ENCODE results near the gene ENTREP3.
"Not testable (repeated sequence)": the region's sequence is repeated elsewhere in the genome, so short reads cannot be mapped to it uniquely, and the experiment has no call there.

The ENTREP3 gene

GRCh38 chr1:155219592-155220031 lies 35.7 kb downstream of the ENTREP3 start:
- DNase-seq: no peak

GRCh38 chr1:155218854-155219591 lies 36.3 kb downstream of the ENTREP3 start:
- DNase-seq: peak; percentile 45

GRCh38 chr1:155214702-155215101 lies 40.6 kb downstream of the ENTREP3 start:
- DNase-seq: not testable (repeated sequence)

- not testable (repeated sequence) for DNase-seq
Observed at GRCh38 chr1:155212051-155212440, 43.2 kb downstream of the ENTREP3 start.

GRCh38 chr1:155211381-155212050 lies 43.8 kb downstream of the ENTREP3 start:
- DNase-seq: not testable (repeated sequence)

GRCh38 chr1:155210314-155211104 lies 44.8 kb downstream of the ENTREP3 start:
- no peak for DNase-seq

GRCh38 chr1:155209312-155209721 lies 46.0 kb downstream of the ENTREP3 start:
- DNase-seq: no peak

GRCh38 chr1:155208541-155209311 lies 46.6 kb downstream of the ENTREP3 start, which contains the start of gene MTX1:
Gene MTX1, plus strand, starts transcription at chr1:155208695. Its CDS starts 110 bp downstream, at chr1:155208805.
- DNase-seq: peak; percentile 88

- DNase-seq: no peak
Observed at GRCh38 chr1:155207806-155208540, 47.3 kb downstream of the ENTREP3 start, which contains the start of gene THBS3. Gene THBS3, minus strand, starts transcription at chr1:155207897. Its CDS starts 21 bp downstream, at chr1:155207876.

GRCh38 chr1:155206891-155207805 lies 48.1 kb downstream of the ENTREP3 start:
- DNase-seq: peak; percentile 91

GRCh38 chr1:155205969-155206593 lies 49.2 kb downstream of the ENTREP3 start:
- no peak for DNase-seq

- no peak for DNase-seq
Observed at GRCh38 chr1:155205035-155205434, 50.2 kb downstream of the ENTREP3 start.

GRCh38 chr1:155202731-155203515 lies 52.4 kb downstream of the ENTREP3 start:
- no peak for DNase-seq

GRCh38 chr1:155202198-155202597 lies 53.1 kb downstream of the ENTREP3 start:
- DNase-seq: no peak

GRCh38 chr1:155200920-155201319 lies 54.4 kb downstream of the ENTREP3 start:
- no peak for DNase-seq

GRCh38 chr1:155199792-155200191 lies 55.5 kb downstream of the ENTREP3 start:
- no peak for DNase-seq

- DNase-seq: no peak
Observed at GRCh38 chr1:155198547-155198906, 56.8 kb downstream of the ENTREP3 start.

- no peak for DNase-seq
Observed at GRCh38 chr1:155197901-155198546, 57.3 kb downstream of the ENTREP3 start.

Measured in activated CD4-positive, alpha-beta T cell treated with anti-CD3 and anti-CD28 coated beads, Interleukin-2, amount 50 U/mL, for 16 hours (primary cell).